GM18861 (cell line): Measurements from ENCODE around the gene ZNF638.

ENCODE experiments used
- ATAC-seq: cut with Tn5 transposase; IDR thresholded peaks from one replicate; pipeline ENCODE4 v1.9.1; 2021; ENCODE audit not compliant: unreplicated experiment

The ZNF638 gene

GRCh38 chr2:71455011-71455740, 123.6 kb downstream of the ZNF638 start:
- no peak for ATAC-seq

DNA sequence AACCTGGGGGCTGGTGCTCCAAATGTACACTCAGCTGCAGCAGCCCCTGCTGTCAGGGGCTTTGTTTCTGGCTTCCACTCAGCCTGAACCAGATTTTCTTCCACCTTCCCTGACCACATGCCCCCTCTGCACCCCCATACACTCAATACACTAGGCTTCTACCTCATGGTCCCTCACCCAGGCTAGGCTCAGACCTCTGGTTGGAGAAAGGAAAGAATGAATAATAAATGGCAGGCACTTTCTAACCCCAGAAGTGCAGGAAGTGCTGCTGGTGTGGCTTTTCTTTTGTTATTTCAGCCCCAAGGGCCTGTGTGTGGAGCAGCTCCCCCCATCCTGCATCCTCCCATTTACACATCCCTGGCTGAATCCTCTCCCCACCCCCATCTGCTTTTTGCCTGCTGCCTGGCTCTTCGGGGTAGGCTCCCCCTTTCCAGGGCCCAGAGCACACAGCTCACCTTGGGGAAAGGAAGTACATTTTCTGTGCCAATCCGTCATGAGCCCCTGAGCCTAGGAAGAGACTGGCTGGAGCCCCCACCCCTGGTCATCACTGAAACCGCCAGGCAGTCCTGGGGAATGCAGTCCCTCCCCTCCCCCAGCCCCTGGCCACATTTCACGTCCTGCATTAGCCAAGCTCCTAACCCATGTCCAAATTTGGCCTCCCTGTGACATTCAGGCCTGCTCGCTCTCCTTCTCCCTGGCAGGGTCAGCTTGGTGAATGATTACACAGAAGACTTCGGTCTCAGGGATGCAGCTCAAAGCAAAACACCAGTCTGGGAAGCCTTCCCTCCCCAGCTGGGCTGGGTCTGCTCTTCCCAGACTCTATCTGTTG, 124.4 kb downstream of the ZNF638 start:
- no peak for ATAC-seq

DNA sequence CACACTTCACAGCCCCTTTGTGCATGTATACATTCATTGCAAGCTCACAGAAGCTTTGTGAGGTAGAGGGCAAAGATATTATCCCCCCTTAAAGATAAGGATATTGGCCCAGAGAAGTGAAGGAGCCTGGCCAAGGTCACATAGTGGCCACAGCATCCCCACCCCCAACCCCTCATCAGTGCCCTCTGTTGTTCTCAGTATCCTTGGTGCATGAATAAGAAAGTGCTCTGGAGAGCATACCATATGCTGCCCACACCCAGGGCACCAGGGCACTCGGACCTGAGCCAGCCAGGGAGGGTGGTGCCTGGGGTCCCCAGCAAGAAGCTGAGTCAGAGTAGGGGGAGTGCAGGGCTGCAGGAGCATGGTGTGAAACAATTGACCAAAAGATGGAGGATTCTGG, 125.0 kb downstream of the ZNF638 start:
- ATAC-seq: no peak

DNA sequence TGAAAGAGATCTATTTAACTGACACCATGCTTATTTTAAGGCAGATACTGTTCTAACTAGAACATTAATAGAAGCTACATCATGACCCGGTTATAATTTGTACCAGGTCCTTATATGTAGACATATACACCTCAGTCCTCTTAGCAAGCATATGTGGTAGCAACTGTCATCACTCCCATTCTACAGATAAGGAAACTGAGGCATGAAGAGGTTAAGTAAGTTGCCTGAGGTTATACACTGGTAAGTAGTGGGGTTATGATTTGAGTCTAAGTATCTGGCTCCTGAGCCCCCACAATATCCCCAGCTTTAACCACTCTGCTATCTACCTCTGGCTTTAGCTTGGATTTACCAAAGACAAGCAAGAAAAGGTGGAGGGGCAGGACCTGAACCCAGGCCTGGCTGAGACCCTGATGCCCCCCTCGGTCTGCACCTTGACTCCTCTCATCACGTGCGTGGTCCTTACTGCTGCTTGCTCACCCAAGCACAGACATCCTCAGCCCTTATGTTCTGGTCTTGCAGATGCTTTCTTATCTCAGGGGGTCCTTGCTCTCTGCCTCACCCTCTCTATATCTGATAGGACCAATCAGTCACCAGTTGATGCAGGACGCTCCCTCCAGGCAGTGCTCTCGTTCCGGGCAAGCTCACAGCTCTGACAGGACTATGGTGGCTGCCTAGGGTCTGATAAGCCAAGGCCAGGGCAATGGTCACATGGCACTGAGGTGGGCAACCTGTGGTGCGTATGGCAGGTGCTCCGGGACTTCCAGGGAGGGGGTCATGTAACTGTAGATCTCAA, 125.7 kb downstream of the ZNF638 start:
- no peak for ATAC-seq

- no peak for ATAC-seq
Observed at GRCh38 chr2:71457923-71458322, 126.3 kb downstream of the ZNF638 start.

DNA sequence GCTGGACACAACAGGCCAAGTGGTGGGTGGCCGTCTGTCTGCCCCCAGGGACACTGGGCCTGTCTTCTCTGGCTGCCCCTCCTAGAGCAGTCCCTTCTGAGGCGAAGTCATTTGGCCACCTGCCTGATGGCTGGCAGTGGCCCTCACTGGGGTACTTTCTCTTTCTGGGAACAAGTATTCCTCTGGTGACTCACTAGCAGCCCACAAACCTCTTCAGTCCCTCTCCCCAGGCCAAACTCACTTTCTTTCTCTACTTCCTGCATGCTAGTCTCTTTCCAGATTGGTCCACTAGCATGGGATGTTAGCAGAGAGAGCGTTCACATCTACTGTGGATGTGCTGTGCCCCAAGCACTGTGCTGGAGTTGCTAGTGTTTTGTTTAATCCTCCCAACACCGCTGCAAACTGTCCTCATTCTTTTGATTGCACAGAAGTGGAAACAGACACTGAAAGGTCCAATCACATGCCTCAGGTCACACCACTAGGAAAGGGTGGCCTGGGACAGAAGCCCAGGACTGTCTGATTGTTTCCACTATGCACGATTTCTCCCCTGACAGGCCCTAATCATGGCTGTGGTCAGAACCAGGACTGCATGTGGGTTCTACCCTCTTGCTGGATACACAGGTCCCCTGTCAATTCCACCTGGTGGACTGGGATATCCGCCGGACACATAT, 127.0 kb downstream of the ZNF638 start:
- ATAC-seq: no peak

GRCh38 chr2:71459084-71459431, 127.5 kb downstream of the ZNF638 start:
- no peak for ATAC-seq

DNA sequence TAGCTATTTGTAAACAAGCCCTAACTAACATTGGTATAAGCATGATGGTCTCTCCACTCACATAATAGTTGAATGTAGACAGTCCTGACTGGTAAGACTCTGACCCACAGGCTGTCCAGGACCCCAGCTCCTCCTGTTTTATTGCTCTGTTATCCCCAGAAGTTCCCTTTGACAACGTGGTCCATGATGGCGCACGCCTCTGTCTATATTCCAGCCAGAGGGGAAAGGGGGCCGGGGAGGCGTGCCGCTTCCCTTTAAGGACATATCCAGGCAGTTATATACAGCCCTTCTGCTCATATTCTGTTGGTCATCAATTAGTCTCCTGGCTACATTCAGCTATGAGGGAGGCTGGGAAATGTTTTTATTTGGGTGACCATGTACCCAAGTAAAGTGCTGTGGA, 128.5 kb downstream of the ZNF638 start:
- ATAC-seq: no peak

DNA sequence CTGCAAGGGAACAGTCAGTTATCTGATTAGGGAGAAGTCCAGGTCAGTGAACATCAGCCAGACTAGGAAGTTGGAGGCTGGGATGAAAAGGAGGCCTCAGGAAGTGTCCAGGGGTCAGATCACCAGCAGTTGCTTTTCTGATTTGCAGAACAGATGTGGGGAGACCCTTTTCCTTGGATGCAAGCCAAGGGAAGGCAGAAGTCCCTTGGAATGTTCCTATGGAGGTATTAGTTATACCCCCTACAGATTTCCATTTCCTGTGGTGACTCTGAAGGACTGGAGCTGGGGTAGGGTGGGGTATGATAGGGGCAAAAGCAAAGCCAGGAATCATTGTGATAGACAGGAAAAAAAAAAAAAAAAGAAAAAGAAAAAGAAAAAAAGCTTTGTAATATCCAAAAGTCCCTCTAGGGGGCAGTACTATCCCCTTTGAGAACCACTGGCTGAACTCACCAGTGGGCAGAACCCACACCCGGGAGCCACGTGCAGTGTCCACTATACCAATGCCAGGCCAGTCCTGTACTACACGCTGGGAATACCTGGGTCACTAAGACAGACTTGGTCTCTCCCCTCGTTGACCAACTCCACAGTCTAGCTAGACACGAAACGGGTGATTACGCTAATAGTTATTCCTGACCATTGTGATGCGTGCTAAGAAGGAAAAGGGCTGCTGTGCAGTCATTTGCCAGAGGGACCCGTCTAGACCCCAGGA, 129.2 kb downstream of the ZNF638 start:
- no peak for ATAC-seq

GRCh38 chr2:71461304-71461671, 129.7 kb downstream of the ZNF638 start:
- no peak for ATAC-seq

DNA sequence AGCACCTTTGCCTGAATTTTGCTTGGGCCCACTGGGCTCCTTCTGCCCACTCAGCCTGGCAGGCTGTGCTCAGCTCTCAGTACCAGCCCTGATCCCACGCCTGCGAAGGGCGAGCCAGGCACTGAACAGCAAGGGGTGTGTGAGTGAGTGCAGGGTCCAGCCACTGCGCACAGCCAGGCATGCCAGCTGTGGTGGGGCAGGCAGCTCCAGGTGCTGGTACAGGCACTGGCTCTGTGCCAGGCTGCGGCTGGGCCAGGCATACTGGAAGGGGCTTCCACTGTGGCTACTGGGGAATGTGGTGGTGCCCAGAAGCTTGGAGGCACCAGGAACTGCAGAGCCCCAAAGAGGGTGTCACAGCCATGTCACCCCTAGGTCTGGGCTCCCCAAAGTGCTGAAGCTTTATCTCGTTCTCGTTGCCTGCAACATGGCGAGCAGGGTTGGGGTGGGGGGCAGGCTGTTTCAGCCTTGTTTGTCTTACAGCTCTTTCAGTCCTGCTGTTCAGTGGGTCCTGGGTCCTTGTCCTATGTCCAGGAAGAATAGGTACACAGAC, 130.5 kb downstream of the ZNF638 start:
- ATAC-seq: no peak

GRCh38 chr2:71462641-71463341, 131.2 kb downstream of the ZNF638 start:
- ATAC-seq: no peak

DNA sequence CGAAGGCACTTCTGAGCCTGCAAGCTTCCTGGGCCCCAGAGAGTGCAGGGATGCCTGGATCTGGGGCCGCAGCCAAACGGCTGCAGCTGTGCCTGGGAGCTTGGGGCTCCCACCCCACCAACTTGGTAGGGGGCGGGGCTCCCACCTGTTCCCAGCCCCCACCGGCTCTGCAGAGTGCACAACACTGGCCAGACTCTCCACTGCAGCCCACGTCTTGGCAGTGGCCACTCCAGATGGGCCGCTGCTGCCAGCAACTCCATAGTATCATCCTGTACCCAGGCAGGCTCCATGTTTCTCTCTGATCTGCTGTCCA, 131.7 kb downstream of the ZNF638 start:
- no peak for ATAC-seq

DNA sequence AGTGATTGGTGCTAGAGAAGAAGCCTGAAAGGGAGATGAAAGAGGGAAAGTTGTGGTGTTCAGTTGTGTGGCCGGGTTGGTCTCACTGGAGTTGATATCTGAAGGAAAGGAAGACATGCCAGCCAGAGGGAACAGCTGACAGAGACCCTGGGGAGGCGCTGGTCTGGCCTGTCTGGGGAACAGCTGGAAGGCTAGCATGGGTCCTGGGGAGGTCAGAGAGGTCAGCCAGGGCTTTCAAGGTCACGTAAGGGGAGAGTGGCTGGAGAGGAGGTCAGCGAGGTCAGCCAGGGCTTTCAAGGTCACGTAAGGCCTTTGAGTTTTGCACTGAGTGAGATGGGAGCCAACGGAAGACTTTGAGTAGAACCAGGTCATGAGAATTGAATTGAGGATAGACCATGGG, 132.8 kb downstream of the ZNF638 start:
- no peak for ATAC-seq

DNA sequence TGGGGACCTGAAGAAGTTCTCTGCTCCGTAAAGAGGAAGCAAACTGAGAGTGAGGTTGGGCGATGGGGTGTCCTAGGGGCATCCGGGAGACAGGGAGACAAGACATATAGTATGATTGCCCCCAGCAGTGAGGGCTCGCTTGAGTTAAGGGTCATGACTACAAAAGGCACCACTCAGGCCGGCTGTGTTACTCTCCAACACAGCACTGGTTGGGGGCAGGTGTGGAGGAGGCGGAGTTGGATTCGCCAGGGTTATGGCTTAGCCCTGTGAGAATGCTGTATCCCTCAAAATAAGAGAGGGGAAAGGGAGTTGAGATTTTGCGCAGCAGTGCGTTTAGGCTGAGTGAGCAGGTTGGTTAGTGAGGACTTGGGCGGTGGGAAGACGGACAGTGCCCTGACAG, 133.8 kb downstream of the ZNF638 start:
- no peak for ATAC-seq

DNA sequence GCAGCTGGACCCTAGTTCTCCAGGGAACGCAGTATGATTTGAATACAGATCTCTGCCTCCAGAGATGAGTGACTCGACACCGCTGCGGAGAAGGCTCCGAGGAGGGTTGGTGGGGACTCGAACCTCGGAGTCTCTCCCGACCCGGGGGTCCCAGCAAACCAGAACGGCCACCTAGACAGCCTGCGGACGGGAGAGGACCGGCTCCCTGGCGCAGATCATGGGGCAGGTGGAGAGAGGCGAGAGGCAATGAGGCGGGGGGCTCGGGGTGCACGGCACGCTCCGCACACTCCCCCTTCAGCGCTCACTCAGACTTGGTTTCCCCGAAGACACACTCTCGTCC, 134.3 kb downstream of the ZNF638 start:
- no peak for ATAC-seq

- no peak for ATAC-seq
Observed at GRCh38 chr2:71466301-71467179, 135.0 kb downstream of the ZNF638 start.

DNA sequence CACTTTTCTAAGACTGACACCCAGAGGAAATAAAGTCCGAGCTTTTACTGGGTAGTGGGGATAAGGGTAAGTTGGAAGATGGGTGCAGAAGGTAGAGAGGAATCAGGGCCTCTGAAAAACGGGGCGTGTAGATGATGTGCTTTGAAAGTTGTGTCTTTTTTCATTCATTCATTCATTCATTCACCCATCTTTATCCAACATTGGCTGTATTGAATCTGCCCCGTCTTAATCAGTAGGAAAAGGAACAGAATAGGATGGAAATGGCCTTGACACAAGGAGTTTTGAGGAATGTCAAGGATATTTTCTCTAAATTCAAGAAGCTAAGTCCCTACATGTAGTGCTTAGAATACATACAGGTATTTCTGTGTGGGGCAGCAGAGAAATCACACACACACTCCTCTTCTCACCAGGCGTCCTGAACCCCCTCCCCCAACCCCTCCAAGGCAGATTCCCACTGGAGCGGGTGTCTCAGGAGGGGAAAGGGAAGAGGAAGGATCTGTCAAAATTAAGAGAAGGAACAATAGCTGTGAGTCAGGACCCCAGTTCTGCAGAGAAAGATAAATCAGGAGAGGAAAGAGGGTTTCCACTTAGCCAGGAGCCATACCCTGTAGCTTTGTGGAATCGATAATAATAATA, 135.7 kb downstream of the ZNF638 start:
- ATAC-seq: no peak
